ENCODE data around the gene NMNAT2. TPM values are rescaled to one million over a fixed set of nuclear protein-coding genes. Genes with fewer than 3 reads are reported as not detected.

Gene NMNAT2
- total and polyA plus RNA-seq, 10 of the 15 experiments (the other 5 are each of a cell fraction or from before 2014, with no cell fraction given), result 0.02 to 2.0 (median 0.60) TPM

GRCh38 chr1:183302452-183303322, 115.5 kb downstream of the NMNAT2 start:
- Histone ChIP-seq H3K9me3 (replicated peaks; ENCODE audit: control insufficient read depth, insufficient read depth, low read length) (no peaks in the 10 kb centered on the region), H4K20me1 (ENCODE audit: control insufficient read depth, insufficient read depth) (no peaks in the 10 kb centered on the region), H3K9ac (ENCODE audit: control insufficient read depth, insufficient read depth, low read length) (no peak overlapping the region), H3K36me3 (ENCODE audit: control insufficient read depth in 2 of 2, insufficient read depth in 2 of 2, low read length in 1 of 2) (no peaks in the 10 kb centered on the region), H3K79me2 (ENCODE audit: control insufficient read depth, insufficient read depth, low read length) (no peaks in the 10 kb centered on the region), H3K4me2 (ENCODE audit: control insufficient read depth, insufficient read depth) (no peak overlapping the region), H3K27ac (ENCODE audit: control insufficient read depth, insufficient read depth) (no peak overlapping the region), H3K4me3 (no peak overlapping the region), H3K4me1 (ENCODE audit: control insufficient read depth, insufficient read depth, low read length) (peaks cover 12% of the 10 kb centered on the region), H2AFZ (ENCODE audit: control insufficient read depth, low read depth, low read length) (no peak overlapping the region), H3K27me3 (replicated peaks in 1 of 2; ENCODE audit: control insufficient read depth in 2 of 2, insufficient read depth in 2 of 2, low read length in 1 of 2) (no peaks in the 10 kb centered on the region)
- ATAC-seq (peak; percentile 30; the same call in 2 of the 3 replicates), DNase-seq (ENCODE audit: low read depth, low spot score) (no peak), FAIRE-seq (no peak)
- in situ Hi-C loops (cut with MboI) (no loop called here), intact Hi-C loops (cut with micrococcal nuclease; ENCODE audit: unreplicated experiment) (no loop called here)
- CTCF ChIA-PET, result interaction anchor here (0.6 to 2.1 kb wide), 2 partner anchors 21 to 151 kb away, joined by 3 to 6 read pairs; no protein-coding TSS in a partner anchor
- SMC1A ChIA-PET (ENCODE audit: uncharacterized antibody, unreplicated experiment), result interaction anchor here (1.3 to 4.8 kb wide), 6 partner anchors 10 to 22 kb away, joined by 3 to 48 read pairs (median 4); no protein-coding TSS in a partner anchor
- BruUV-seq (replicated peaks), result no TSS peak
- POLR2A ChIA-PET, result interaction anchor here (0.5 to 1.0 kb wide), 2 partner anchors 13 to 15 kb away, joined by 3 to 4 read pairs; no protein-coding TSS in a partner anchor
- RAD21 ChIA-PET (ENCODE audit: unreplicated experiment), result interaction anchor here (5.5 kb wide), 1 partner anchor 21 kb away, joined by 50 read pairs; no protein-coding TSS in a partner anchor
- 29% methylated on average over 5 of the region's 5 CpGs for WGBS (ENCODE audit: insufficient coverage, insufficient replicate concordance, low lambda C conversion rate, missing lambda C conversion rate)
- no peak for TF ChIP-seq ZNF592 (IDR thresholded peaks at IDR 0.05)
- TF ChIP-seq MEF2A (IDR thresholded peaks at IDR 0.05; ENCODE audit: insufficient read depth, low read depth, low read length), result no peak
- no peak for TF ChIP-seq BCL3 (IDR thresholded peaks at IDR 0.05; ENCODE audit: borderline replicate concordance, insufficient read depth, low read depth, low read length, poor library complexity, severe bottlenecking)
- no peak for TF ChIP-seq POLR2AphosphoS2 (IDR thresholded peaks at IDR 0.05; ENCODE audit: low read depth, low read length)
- no peak for TF ChIP-seq SMC3 (IDR thresholded peaks at IDR 0.05; ENCODE audit: borderline replicate concordance, low read length)
- no peak for TF ChIP-seq CHD4 (IDR thresholded peaks at IDR 0.05)
- no peak for TF ChIP-seq KDM1A (IDR thresholded peaks at IDR 0.05; ENCODE audit: borderline replicate concordance)
- no peak for TF ChIP-seq SPI1 (IDR thresholded peaks at IDR 0.05; ENCODE audit: borderline replicate concordance, insufficient read depth, low read depth, low read length)
- TF ChIP-seq RB1 (IDR thresholded peaks at IDR 0.05; ENCODE audit: borderline replicate concordance), result no peak
- TF ChIP-seq YY1 (IDR thresholded peaks at IDR 0.05; ENCODE audit: low read depth, low read length), result no peak
- TF ChIP-seq CREM (IDR thresholded peaks at IDR 0.05; ENCODE audit: low read depth), result no peak
- no peak for TF ChIP-seq YBX1 (IDR thresholded peaks at IDR 0.05)
- TF ChIP-seq NKRF (conservative IDR thresholded peaks at IDR 0.05), result no peak

Data from GM12878 (cell line).